CD14-positive monocyte (primary cell): ENCODE data around the gene GPR39. TPM values are rescaled to one million over a fixed set of nuclear protein-coding genes. Genes with fewer than 3 reads are reported as not detected.
A peak's percentile ranks its signal among the peaks of the same experiment; 100 is the strongest.

ENCODE experiments used
- DNase-seq, 3 donors: peaks; one replicate each; pipeline ENCODE4 v3.0.0-alpha.2; 2011 to 2022
- H2AFZ ChIP-seq: 2 replicates; pipeline ENCODE4 v1.6.0; 2012; ENCODE audit warnings: mild to moderate bottlenecking, low read depth, low read length, inconsistent platforms; ENCODE audit not compliant: insufficient read depth, poor library complexity, severe bottlenecking
- H3K27ac ChIP-seq, 2 donors: 1 replicate in 1 of 2; 2 replicates in 1 of 2; pipeline ENCODE4 v1.5.1; 2012 to 2013; ENCODE audit warnings: low read length in 2 of 2, control low read depth in 1 of 2, inconsistent platforms in 1 of 2, low read depth in 1 of 2, mild to moderate bottlenecking in 1 of 2
- H3K27me3 ChIP-seq, 2 donors: one replicate each; pipeline versions ENCODE4 v1.6.0 to v1.6.1; 2011 to 2013; ENCODE audit warnings: low read length in 2 of 2; ENCODE audit not compliant: control insufficient read depth in 2 of 2, insufficient read depth in 2 of 2
- H3K36me3 ChIP-seq, 2 donors: replicated peaks in 1 of 2; 1 replicate in 1 of 2; 2 replicates in 1 of 2; pipeline versions ENCODE4 v1.5.1 to v1.6.1; 2012 to 2013; ENCODE audit warnings: low read length in 2 of 2, control low read depth in 1 of 2, inconsistent platforms in 1 of 2, mild to moderate bottlenecking in 1 of 2; ENCODE audit not compliant: insufficient read depth in 2 of 2, control insufficient read depth in 1 of 2
- H3K4me1 ChIP-seq, 2 donors: 1 replicate in 1 of 2; 2 replicates in 1 of 2; pipeline versions ENCODE4 v1.5.1 to v1.6.1; 2012 to 2013; ENCODE audit warnings: low read length in 2 of 2, control low read depth in 1 of 2, inconsistent platforms in 1 of 2, mild to moderate bottlenecking in 1 of 2, moderate library complexity in 1 of 2; ENCODE audit not compliant: insufficient read depth in 2 of 2, control insufficient read depth in 1 of 2
- H3K4me2 ChIP-seq: replicated peaks from 2 replicates; pipeline ENCODE3; 2012; ENCODE audit warnings: low read length, moderate library complexity, mild to moderate bottlenecking; ENCODE audit not compliant: poor library complexity, severe bottlenecking; ENCODE audit errors: extremely low read depth
- H3K4me3 ChIP-seq, 3 experiments: fragments of 200-600 bp in 1 of 3; sonication (generic) in 1 of 3; replicated peaks in 1 of 3; 1 replicate in 2 of 3; 2 replicates in 1 of 3; pipeline ENCODE4 v1.5.1; 2011 to 2013; ENCODE audit warnings: low read length in 3 of 3, mild to moderate bottlenecking in 3 of 3, control low read depth in 2 of 3, low read depth in 2 of 3, inconsistent platforms in 1 of 3, moderate library complexity in 1 of 3
- H3K79me2 ChIP-seq: 2 replicates; pipeline ENCODE4 v1.6.0; 2012; ENCODE audit warnings: mild to moderate bottlenecking, control low read depth, inconsistent platforms, low read length, moderate library complexity; ENCODE audit not compliant: insufficient read depth
- H3K9ac ChIP-seq: 2 replicates; pipeline ENCODE4 v1.6.0; 2017; ENCODE audit warnings: low read length, mild to moderate bottlenecking; ENCODE audit not compliant: insufficient read depth, poor library complexity, severe bottlenecking
- H3K9me3 ChIP-seq, 2 donors: replicated peaks in 1 of 2; 1 replicate in 1 of 2; 2 replicates in 1 of 2; pipeline versions ENCODE4 v1.5.1 to v1.6.1; 2012 to 2013; ENCODE audit warnings: low read length in 2 of 2, control low read depth in 1 of 2; ENCODE audit not compliant: control insufficient read depth in 1 of 2, insufficient read depth in 1 of 2
- H4K20me1 ChIP-seq: 2 replicates; pipeline ENCODE4 v1.6.0; 2012; ENCODE audit warnings: mild to moderate bottlenecking, low read length, control low read depth, moderate library complexity; ENCODE audit not compliant: insufficient read depth
- H3K27ac Mint-ChIP-seq, 7 donors: one replicate each; pipeline ENCODE4 v1.8.0; 2020; ENCODE audit warnings: mild to moderate bottlenecking in 7 of 7, mixed read lengths in 7 of 7, moderate library complexity in 6 of 7, inconsistent platforms in 2 of 7
- H3K27me3 Mint-ChIP-seq, 3 donors: one replicate each; pipeline ENCODE4 v1.8.0; 2021 to 2022; ENCODE audit warnings: low read depth in 3 of 3, mild to moderate bottlenecking in 3 of 3, mixed read lengths in 3 of 3, moderate library complexity in 3 of 3, inconsistent platforms in 1 of 3
- H3K36me3 Mint-ChIP-seq, 2 donors: one replicate each; pipeline ENCODE4 v1.8.0; 2020; ENCODE audit warnings: mixed read lengths in 2 of 2, inconsistent platforms in 1 of 2, mild to moderate bottlenecking in 1 of 2
- H3K4me1 Mint-ChIP-seq: one replicate; pipeline ENCODE4 v1.8.0; 2020; ENCODE audit warnings: mild to moderate bottlenecking, mixed read lengths
- H3K4me3 Mint-ChIP-seq, 2 donors: one replicate each; pipeline ENCODE4 v1.8.0; 2020; ENCODE audit warnings: mild to moderate bottlenecking in 2 of 2, mixed read lengths in 2 of 2, moderate library complexity in 1 of 2
- H3K9me3 Mint-ChIP-seq, 7 donors: one replicate each; pipeline ENCODE4 v1.8.0; 2020 to 2022; ENCODE audit warnings: mixed read lengths in 7 of 7, mild to moderate bottlenecking in 6 of 7, moderate library complexity in 6 of 7, inconsistent platforms in 2 of 7
- CTCF ChIP-seq: fragments of 200-600 bp; IDR thresholded peaks from one replicate; pipeline ENCODE4 v1.8.0; 2022; ENCODE audit warnings: antibody characterized with exemption, mild to moderate bottlenecking
- WGBS: methylation state at CpG from one replicate; pipeline ENCODE4 v1.1.5; 2013; ENCODE audit warnings: missing lambda C conversion rate; ENCODE audit not compliant: insufficient coverage; 5-methylcytosine and 5-hydroxymethylcytosine counted together
- intact Hi-C, 2 donors: fragments of 100-400 bp; cut with micrococcal nuclease; formaldehyde crosslinking; loops; one replicate each; pipeline versions ENCODE4 v1.15.0 to v1.15.1; 2023
- polyA plus RNA-seq, 3 donors: library from polyadenylated mRNA; depleted of rRNA in 1 of 3; unstranded in 2 of 3; stranded (reverse) in 1 of 3; fragments of 300-500 nt in 2 of 3; fragments of >200 nt in 1 of 3; fragmentation: Illumina TruSeq in 2 of 3; gene quantifications; 1 replicate in 2 of 3; 2 replicates in 1 of 3; pipeline ENCODE4 v1.2.3, GENCODE V29; 2012 to 2021

GPR39 gene
- polyA plus RNA-seq, 3 donors: 0.12 TPM; not detected in 2

DNA sequence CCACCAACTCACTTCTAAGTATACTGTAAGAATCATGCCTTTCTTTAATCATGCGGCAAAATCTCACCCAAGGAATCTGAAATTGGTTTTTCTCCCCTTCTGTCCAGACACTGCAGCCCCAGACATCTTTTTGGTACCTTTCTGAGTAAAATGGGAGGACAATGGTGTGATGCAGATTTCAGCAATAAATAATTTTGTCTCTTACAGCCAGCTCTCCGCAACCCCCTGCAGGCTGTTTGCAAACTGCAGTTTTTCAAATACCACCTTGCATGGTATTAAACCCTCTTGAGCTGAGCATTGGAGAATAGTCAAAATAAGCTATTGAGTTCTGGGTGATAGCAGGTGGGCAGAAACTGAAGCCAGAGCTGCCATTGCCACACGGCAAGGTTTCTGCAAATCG is 32.2 kb downstream of the GPR39 start:
- Histone ChIP-seq H4K20me1 (no peaks in the 10 kb centered on the region), H3K27ac (no peak overlapping the region), H3K4me3 (no peak overlapping the region), H3K9me3 (no peaks in the 10 kb centered on the region), H3K4me2 (no peak overlapping the region), H3K36me3 (no peaks in the 10 kb centered on the region), H3K9ac (no peak overlapping the region), H2AFZ (no peak overlapping the region), H3K27me3 (no peaks in the 10 kb centered on the region), H3K4me1 (peaks cover 0 to 4% of the 10 kb centered on the region in 2 donors), H3K79me2 (no peaks in the 10 kb centered on the region)
- peaks cover 0 to 6% (median 0%) of the 10 kb centered on the region in 7 donors for H3K9me3 Mint-ChIP-seq
- no peaks in the 10 kb centered on the region for H3K36me3 Mint-ChIP-seq
- H3K4me3 Mint-ChIP-seq: no peak overlapping the region
- TF ChIP-seq CTCF: peak; percentile 44
- peak overlapping the region in 1 of 7 donors; percentile 56 for H3K27ac Mint-ChIP-seq
- peaks cover 7% of the 10 kb centered on the region for H3K4me1 Mint-ChIP-seq
- WGBS: no CpG with 5 or more reads among the region's 4 CpGs
- intact Hi-C loops: no loop called here
- H3K27me3 Mint-ChIP-seq: peaks cover 5 to 7% (median 5%) of the 10 kb centered on the region in 3 donors
- peak in 2 of 3 donors; percentile 4 to 7 for DNase-seq

- peaks cover 0 to 4% of the 10 kb centered on the region in 2 donors for H3K4me1 ChIP-seq
- no peak overlapping the region for H2AFZ ChIP-seq
- H3K4me2 ChIP-seq: no peak overlapping the region
- H3K4me3 ChIP-seq: no peak overlapping the region
- no peak overlapping the region for H3K27ac ChIP-seq
- intact Hi-C loops: no loop called here
- H3K36me3 ChIP-seq: no peaks in the 10 kb centered on the region
- Mint-ChIP-seq H3K4me1 (peaks cover 7% of the 10 kb centered on the region), H3K36me3 (no peaks in the 10 kb centered on the region), H3K27ac (no peak overlapping the region), H3K27me3 (peaks cover 5 to 10% (median 5%) of the 10 kb centered on the region in 3 donors), H3K9me3 (peaks cover 0 to 6% (median 5%) of the 10 kb centered on the region in 7 donors), H3K4me3 (no peak overlapping the region)
- TF ChIP-seq CTCF: no peak
- 82% methylated on average over 1 of the region's 1 CpG for WGBS
- H3K9me3 ChIP-seq: no peaks in the 10 kb centered on the region
- no peak for DNase-seq
- H4K20me1 ChIP-seq: no peaks in the 10 kb centered on the region
- H3K9ac ChIP-seq: no peak overlapping the region
- H3K79me2 ChIP-seq: no peaks in the 10 kb centered on the region
- no peaks in the 10 kb centered on the region for H3K27me3 ChIP-seq
Measured at GRCh38 chr2:132449868-132450267, 33.3 kb downstream of the GPR39 start.
